T-cell (primary cell): ENCODE results near the gene CACNA2D4. TPM values are rescaled to one million over a fixed set of nuclear protein-coding genes. Genes with fewer than 3 reads are reported as not detected.

Source experiments
- ATAC-seq, 4 experiments: fragments of 200-7000 bp in 3 of 4; fragments of 150-1000 bp in 1 of 4; cut with Tn5 transposase; replicated peaks in 1 of 4; 1 replicate in 3 of 4; 2 replicates in 1 of 4; pipeline ENCODE4 v1.10.0; 2021; ENCODE audit warnings: moderate library complexity in 3 of 4, mild to moderate bottlenecking in 2 of 4, moderate number of reproducible peaks in 1 of 4
- CTCF ChIA-PET, 2 donors: fragments of 300-600 bp; sonication (Branson Sonifier 250); formaldehyde crosslinking; loops; one replicate each; lab custom pipeline; 2022; ENCODE audit warnings: antibody characterized with exemption in 2 of 2; lab: Charles Lee
- POLR2A ChIA-PET, 2 donors: fragments of 300-600 bp; sonication (Branson Sonifier 250); formaldehyde crosslinking; loops; one replicate each; lab custom pipeline; 2022; ENCODE audit warnings: antibody characterized with exemption in 2 of 2; lab: Charles Lee
- DNase-seq, 35 experiments: peaks; one replicate each; pipeline versions ENCODE4 v3.0.0 to v3.0.0-alpha.2; 2013 to 2023
- H3K27ac ChIP-seq: one replicate; pipeline ENCODE4 v1.5.1; 2013; ENCODE audit warnings: low read length
- H3K27me3 ChIP-seq, 2 experiments: replicated peaks in 1 of 2; 1 replicate in 1 of 2; 2 replicates in 1 of 2; pipeline versions ENCODE4 v1.6.1 to v1.7.0; 2013; ENCODE audit warnings: low read length in 1 of 2, mixed read lengths in 1 of 2; ENCODE audit not compliant: control insufficient read depth in 2 of 2, insufficient read depth in 2 of 2; ENCODE audit errors: extremely low read depth in 1 of 2
- H3K36me3 ChIP-seq, 2 donors: 1 replicate in 1 of 2; 2 replicates in 1 of 2; pipeline versions ENCODE4 v1.6.1 to v1.7.0; 2013; ENCODE audit warnings: low read length in 1 of 2; ENCODE audit not compliant: control insufficient read depth in 2 of 2, insufficient read depth in 1 of 2; ENCODE audit errors: extremely low read depth in 1 of 2
- H3K4me1 ChIP-seq, 2 experiments: 1 replicate in 1 of 2; 2 replicates in 1 of 2; pipeline versions ENCODE4 v1.6.1 to v1.7.0; 2013; ENCODE audit warnings: low read length in 2 of 2, mixed read lengths in 1 of 2; ENCODE audit not compliant: insufficient read depth in 2 of 2, control insufficient read depth in 1 of 2; ENCODE audit errors: extremely low read depth in 1 of 2
- H3K4me3 ChIP-seq, 2 donors: 1 replicate in 1 of 2; 2 replicates in 1 of 2; pipeline versions ENCODE4 v1.5.1 to v1.7.0; 2013; ENCODE audit warnings: mild to moderate bottlenecking in 2 of 2, low read length in 1 of 2, moderate library complexity in 1 of 2; ENCODE audit not compliant: control insufficient read depth in 1 of 2; ENCODE audit errors: extremely low read depth in 1 of 2
- H3K9me3 ChIP-seq: 2 replicates; pipeline ENCODE4 v1.7.0; 2013
- H3K27ac Mint-ChIP-seq, 2 donors: one replicate each; pipeline ENCODE4 v1.8.0; 2020 to 2021; ENCODE audit warnings: mild to moderate bottlenecking in 2 of 2, mixed read lengths in 2 of 2
- H3K27me3 Mint-ChIP-seq, 2 donors: one replicate each; pipeline ENCODE4 v1.8.0; 2021 to 2022; ENCODE audit warnings: mixed read lengths in 2 of 2
- H3K36me3 Mint-ChIP-seq: one replicate; pipeline ENCODE4 v1.8.0; 2021; ENCODE audit warnings: mixed read lengths
- H3K4me1 Mint-ChIP-seq, 3 donors: one replicate each; pipeline ENCODE4 v1.8.0; 2020 to 2022; ENCODE audit warnings: mixed read lengths in 3 of 3, mild to moderate bottlenecking in 1 of 3
- H3K4me3 Mint-ChIP-seq, 3 donors: one replicate each; pipeline ENCODE4 v1.8.0; 2020 to 2022; ENCODE audit warnings: mild to moderate bottlenecking in 3 of 3, mixed read lengths in 3 of 3, moderate library complexity in 3 of 3
- H3K9me3 Mint-ChIP-seq, 3 donors: one replicate each; pipeline ENCODE4 v1.8.0; 2020 to 2022; ENCODE audit warnings: mixed read lengths in 3 of 3
- WGBS: methylation state at CpG from one replicate; pipeline ENCODE4 v1.1.5; 2013; ENCODE audit warnings: missing lambda C conversion rate; ENCODE audit not compliant: insufficient coverage; 5-methylcytosine and 5-hydroxymethylcytosine counted together
- total RNA-seq, 35 experiments: library from RNA in 6 of 35; stranded (reverse) in 6 of 35; fragments of 120-200 nt in 1 of 35; gene quantifications; one replicate each; pipeline versions ENCODE4 v1.2.1 to v1.2.4 and lab custom pipeline; 2013 to 2026

Gene CACNA2D4
- total RNA-seq, 5 donors from 2014 or later (not counting 1 experiment from before 2014, with no cell fraction given) = 10.2 to 14.8 (median 12.1) TPM

GRCh38 chr12:1795221-1795784 lies 123.1 kb downstream of the CACNA2D4 start:
- peak overlapping the region in 2 of 3 donors; percentile 81 to 90 for H3K4me3 Mint-ChIP-seq
- no peaks in the 10 kb centered on the region for H3K9me3 ChIP-seq
- CTCF ChIA-PET = interaction anchor here (1.0 to 2.7 kb wide), 3 partner anchors 142 to 145 kb away, joined by 4 to 36 read pairs (median 14); no protein-coding TSS in a partner anchor
- no peaks in the 10 kb centered on the region for H3K9me3 Mint-ChIP-seq
- ATAC-seq (no peak), DNase-seq (no peak)
- no peaks in the 10 kb centered on the region for H3K36me3 Mint-ChIP-seq
- no peak overlapping the region for H3K27ac ChIP-seq
- no peak overlapping the region for H3K4me3 ChIP-seq
- no peaks in the 10 kb centered on the region for H3K36me3 ChIP-seq
- no peaks in the 10 kb centered on the region for H3K27me3 Mint-ChIP-seq
- H3K4me1 ChIP-seq = peaks cover 3 to 40% of the 10 kb centered on the region in 2 experiments
- peaks cover 17 to 23% (median 22%) of the 10 kb centered on the region in 3 donors for H3K4me1 Mint-ChIP-seq
- POLR2A ChIA-PET = interaction anchor here in 1 of 2 donors (0.7 kb wide), 1 partner anchor 202 kb away, joined by 3 read pairs; no protein-coding TSS in a partner anchor
- 84% methylated on average over 13 of the region's 19 CpGs for WGBS
- peak overlapping the region; percentile 69 to 74 for H3K27ac Mint-ChIP-seq
- H3K27me3 ChIP-seq = no peaks in the 10 kb centered on the region

GRCh38 chr12:1794440-1795090 lies 123.9 kb downstream of the CACNA2D4 start:
- H3K27ac ChIP-seq = no peak overlapping the region
- ChIA-PET CTCF (interaction anchor here (0.7 to 2.7 kb wide), 4 partner anchors 141 to 146 kb away, joined by 3 to 36 read pairs (median 9); no protein-coding TSS in a partner anchor), POLR2A (no interaction called here)
- Mint-ChIP-seq H3K4me1 (peaks cover 17 to 25% (median 23%) of the 10 kb centered on the region in 3 donors), H3K9me3 (no peaks in the 10 kb centered on the region), H3K27me3 (no peaks in the 10 kb centered on the region), H3K4me3 (no peak overlapping the region), H3K27ac (peak overlapping the region in 1 of 2 donors; percentile 27), H3K36me3 (no peaks in the 10 kb centered on the region)
- H3K27me3 ChIP-seq = no peaks in the 10 kb centered on the region
- ATAC-seq = no peak
- no peaks in the 10 kb centered on the region for H3K36me3 ChIP-seq
- no peak for DNase-seq
- H3K9me3 ChIP-seq = no peaks in the 10 kb centered on the region
- WGBS = 95% methylated on average over 12 of the region's 15 CpGs
- no peak overlapping the region for H3K4me3 ChIP-seq
- peaks cover 3 to 41% of the 10 kb centered on the region in 2 experiments for H3K4me1 ChIP-seq

- POLR2A ChIA-PET = no interaction called here
- no peaks in the 10 kb centered on the region for H3K36me3 ChIP-seq
- H3K9me3 ChIP-seq = no peaks in the 10 kb centered on the region
- H3K27ac Mint-ChIP-seq = no peak overlapping the region
- H3K4me1 Mint-ChIP-seq = peaks cover 17 to 25% (median 23%) of the 10 kb centered on the region in 3 donors
- DNase-seq (no peak), ATAC-seq (no peak)
- no peak overlapping the region for H3K4me3 Mint-ChIP-seq
- H3K27me3 ChIP-seq = no peaks in the 10 kb centered on the region
- no peaks in the 10 kb centered on the region for H3K36me3 Mint-ChIP-seq
- H3K4me1 ChIP-seq = peaks cover 3 to 41% of the 10 kb centered on the region in 2 experiments
- no peak overlapping the region for H3K4me3 ChIP-seq
- H3K27me3 Mint-ChIP-seq = no peaks in the 10 kb centered on the region
- H3K9me3 Mint-ChIP-seq = no peaks in the 10 kb centered on the region
- no peak overlapping the region for H3K27ac ChIP-seq
- CTCF ChIA-PET = interaction anchor here (0.8 to 5.6 kb wide), 6 partner anchors 140 to 147 kb away, joined by 4 to 167 read pairs (median 48); no protein-coding TSS in a partner anchor
- WGBS = 93% methylated on average over 11 of the region's 26 CpGs
Observed at GRCh38 chr12:1793426-1794210, 124.8 kb downstream of the CACNA2D4 start.

GRCh38 chr12:1792406-1792805 lies 126.0 kb downstream of the CACNA2D4 start:
- H3K4me3 ChIP-seq = no peak overlapping the region
- no peaks in the 10 kb centered on the region for H3K9me3 Mint-ChIP-seq
- ChIA-PET CTCF (interaction anchor here (1.2 to 5.6 kb wide), 8 partner anchors 132 to 675 kb away, joined by 3 to 167 read pairs (median 22); no protein-coding TSS in a partner anchor), POLR2A (no interaction called here)
- no peaks in the 10 kb centered on the region for H3K36me3 Mint-ChIP-seq
- 80% methylated on average over 1 of the region's 6 CpGs for WGBS
- no peak for ATAC-seq
- H3K27me3 Mint-ChIP-seq = no peaks in the 10 kb centered on the region
- H3K4me1 Mint-ChIP-seq = peaks cover 17 to 25% (median 23%) of the 10 kb centered on the region in 3 donors
- H3K27ac Mint-ChIP-seq = peak overlapping the region; percentile 61 to 82
- H3K4me3 Mint-ChIP-seq = no peak overlapping the region
- peaks cover under 1 to 7% of the 10 kb centered on the region in 2 donors for H3K36me3 ChIP-seq
- no peak overlapping the region for H3K27ac ChIP-seq
- H3K27me3 ChIP-seq = no peaks in the 10 kb centered on the region
- no peaks in the 10 kb centered on the region for H3K9me3 ChIP-seq
- no peak for DNase-seq
- peaks cover 3 to 37% of the 10 kb centered on the region in 2 experiments for H3K4me1 ChIP-seq

GRCh38 chr12:1791104-1791841 lies 127.2 kb downstream of the CACNA2D4 start:
- Histone ChIP-seq H3K36me3 (peaks cover 6 to 16% of the 10 kb centered on the region in 2 donors), H3K4me3 (no peak overlapping the region), H3K27me3 (no peaks in the 10 kb centered on the region), H3K4me1 (peaks cover 3 to 26% of the 10 kb centered on the region in 2 experiments), H3K27ac (peak overlapping the region; percentile 57), H3K9me3 (no peaks in the 10 kb centered on the region)
- peaks cover 17 to 25% (median 23%) of the 10 kb centered on the region in 3 donors for H3K4me1 Mint-ChIP-seq
- CTCF ChIA-PET = interaction anchor here (0.5 to 5.6 kb wide), 28 partner anchors 9 to 674 kb away, joined by 3 to 167 read pairs (median 4); partner anchors contain the start of gene ADIPOR2 (in 2 of the 2)
- H3K36me3 Mint-ChIP-seq = peaks cover under 1% of the 10 kb centered on the region
- ATAC-seq (peak; percentile 43 to 55 (median 52)), DNase-seq (peak; percentile 41 to 84 (median 63))
- POLR2A ChIA-PET = interaction anchor here in 1 of 2 donors (1.0 to 1.1 kb wide), 2 partner anchors 138 to 142 kb away, joined by 3 to 4 read pairs; no protein-coding TSS in a partner anchor
- H3K27me3 Mint-ChIP-seq = no peaks in the 10 kb centered on the region
- peak overlapping the region; percentile 51 to 82 for H3K27ac Mint-ChIP-seq
- WGBS = 6% methylated on average over 8 of the region's 10 CpGs
- no peaks in the 10 kb centered on the region for H3K9me3 Mint-ChIP-seq
- H3K4me3 Mint-ChIP-seq = peak overlapping the region in 1 of 3 donors; percentile 59
